Urinary bladder (tissue), 4 donors: ENCODE data around the gene BHLHE23. TPM values are rescaled to one million over a fixed set of nuclear protein-coding genes. Genes with fewer than 3 reads are reported as not detected.

Experiments
- DNase-seq: peaks from one replicate; pipeline ENCODE4 v3.0.0-alpha.2; 2015; ENCODE audit errors: extremely low spot score
- H3K27ac ChIP-seq: one replicate; pipeline ENCODE4 v1.5.1; 2013; ENCODE audit warnings: low read depth, mild to moderate bottlenecking, moderate library complexity
- H3K36me3 ChIP-seq: one replicate; pipeline ENCODE4 v1.6.1; 2013; ENCODE audit warnings: mild to moderate bottlenecking, moderate library complexity; ENCODE audit not compliant: insufficient read depth
- H3K4me1 ChIP-seq: one replicate; pipeline ENCODE4 v1.6.1; 2013; ENCODE audit warnings: mild to moderate bottlenecking, moderate library complexity; ENCODE audit not compliant: insufficient read depth
- H3K4me3 ChIP-seq: one replicate; pipeline ENCODE4 v1.5.1; 2013; ENCODE audit warnings: low read depth, low read length
- WGBS: extraction: QIAGEN DNeasy Blood & Tissue Kit; methylation state at CpG from one replicate; pipeline ENCODE4 v1.1.7; 2013; 5-methylcytosine and 5-hydroxymethylcytosine counted together
- polyA plus RNA-seq: library from polyadenylated mRNA; stranded (reverse); fragments of 200-250 nt; gene quantifications from one replicate; pipeline ENCODE4 v1.2.3, GENCODE V29; 2013
- total RNA-seq: library from RNA; depleted of rRNA; stranded (reverse); fragments of >200 nt; gene quantifications from one replicate; pipeline ENCODE4 v1.2.3, GENCODE V29; 2014
- donor health status: healthy with polysubstance abuse.
- donor health status: healthy.

BHLHE23 gene
- total and polyA plus RNA-seq, 2 donors: 0.26 TPM; not detected in 1

DNA sequence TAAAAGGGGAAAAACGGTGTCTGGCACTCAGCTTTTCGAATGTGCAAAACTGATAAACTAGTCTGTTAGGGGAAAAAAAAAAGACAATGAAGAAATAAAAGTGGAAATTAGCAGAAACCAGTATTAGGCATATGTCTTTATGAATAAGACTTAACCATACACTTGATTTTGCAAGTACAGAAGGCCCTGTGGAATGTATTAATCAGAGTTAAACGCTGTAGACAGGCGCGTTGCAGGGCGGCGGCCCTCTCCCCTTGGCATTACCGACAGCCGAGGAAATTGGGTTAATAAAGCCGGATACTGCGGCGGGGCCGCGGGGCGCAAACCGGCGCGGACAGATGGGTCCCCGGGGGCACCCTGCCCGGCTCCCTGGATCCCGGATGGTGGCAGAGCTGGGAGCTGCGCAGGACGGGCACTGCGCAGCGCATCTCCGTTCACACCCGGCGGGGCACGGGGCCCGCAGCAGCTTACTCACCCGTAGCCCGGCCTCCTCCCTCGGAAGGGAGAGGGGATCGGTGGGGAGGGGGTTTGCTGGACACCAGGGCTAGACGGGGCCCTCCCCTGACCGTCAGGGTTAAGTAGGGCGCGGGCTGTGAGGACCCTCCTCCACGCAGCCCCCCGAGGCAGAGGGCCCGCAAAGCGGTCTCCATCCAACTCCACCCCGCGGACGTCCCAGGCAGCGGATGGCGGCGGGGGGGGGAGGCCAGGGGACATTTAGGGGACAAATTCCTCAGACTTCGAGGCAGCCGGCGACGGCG lies 2.0 kb downstream of the BHLHE23 start:
- no peak for DNase-seq
- Histone ChIP-seq H3K36me3 (no peaks in the 10 kb centered on the region), H3K4me3 (no peak overlapping the region), H3K27ac (no peak overlapping the region), H3K4me1 (peaks cover 2% of the 10 kb centered on the region)
- 3% methylated on average over 53 of the region's 53 CpGs for whole genome bisulfite sequencing

DNA sequence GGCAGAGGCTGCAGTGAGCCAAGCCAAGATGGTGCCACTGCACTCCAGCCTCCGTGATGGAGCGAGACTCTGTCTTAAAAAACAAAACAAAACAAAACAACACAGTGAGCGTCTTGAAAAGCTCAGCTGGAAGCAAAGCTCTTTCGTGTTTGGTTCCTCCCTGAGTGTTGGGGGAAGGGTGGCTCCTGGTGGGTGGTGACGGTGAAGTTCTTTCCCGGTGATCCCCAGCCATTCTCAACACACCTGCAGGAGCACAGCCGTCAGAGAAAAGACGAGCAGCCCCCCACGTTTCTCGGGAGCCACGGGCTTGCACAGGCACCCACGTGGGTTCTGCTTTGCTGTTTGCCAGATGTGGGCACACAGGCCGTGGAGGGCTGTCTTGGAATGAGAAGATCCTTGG lies 3.2 kb downstream of the BHLHE23 start:
- H3K27ac ChIP-seq: no peak overlapping the region
- H3K4me3 ChIP-seq: no peak overlapping the region
- no peak for DNase-seq
- no peaks in the 10 kb centered on the region for H3K36me3 ChIP-seq
- H3K4me1 ChIP-seq: peaks cover 2% of the 10 kb centered on the region
- WGBS: 9% methylated on average over 13 of the region's 13 CpGs

DNA sequence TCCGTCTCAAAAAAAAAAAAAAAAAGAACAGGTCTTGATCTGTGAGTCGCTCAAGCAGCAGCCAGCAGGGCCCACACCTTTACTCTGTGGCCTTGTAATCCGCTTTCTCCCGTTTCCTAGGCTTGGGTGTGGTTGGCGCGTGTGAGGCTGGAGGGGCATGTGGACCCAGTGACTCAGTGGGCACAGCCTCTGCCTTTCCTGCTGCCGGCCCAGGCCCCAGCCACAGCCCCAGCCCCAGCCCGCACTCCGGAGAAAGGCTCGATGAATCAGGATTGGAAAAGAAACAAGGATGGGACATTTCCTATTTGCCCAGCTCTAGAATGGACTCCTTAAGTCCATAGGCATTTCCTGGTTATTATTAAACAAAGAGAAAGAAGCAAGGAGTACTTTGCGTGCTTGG lies 4.3 kb downstream of the BHLHE23 start:
- peaks cover 2% of the 10 kb centered on the region for H3K4me1 ChIP-seq
- no peak for DNase-seq
- H3K36me3 ChIP-seq: no peaks in the 10 kb centered on the region
- no peak overlapping the region for H3K4me3 ChIP-seq
- H3K27ac ChIP-seq: no peak overlapping the region
- 77% methylated on average over 11 of the region's 11 CpGs for WGBS

DNA sequence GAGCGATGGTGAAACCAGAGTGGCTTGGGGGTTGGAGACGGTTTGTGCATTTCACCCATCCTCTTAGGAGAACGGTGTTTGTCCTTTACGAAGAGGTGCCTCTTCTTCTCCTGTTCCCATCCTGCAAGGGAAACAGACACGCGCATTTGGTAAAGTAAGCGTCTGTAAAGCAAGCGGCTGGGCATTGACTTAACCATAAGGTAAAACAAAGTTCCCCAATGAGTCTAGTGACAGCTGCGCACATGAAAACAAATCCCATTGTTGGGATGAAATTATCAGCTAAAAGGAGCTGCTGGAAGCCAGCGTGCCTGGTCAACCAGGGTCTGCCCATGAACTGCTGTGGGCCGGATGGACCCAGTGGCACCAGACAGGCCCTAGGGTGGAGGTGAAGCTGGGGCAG lies 5.8 kb downstream of the BHLHE23 start:
- Histone ChIP-seq H3K4me3 (no peak overlapping the region), H3K27ac (no peak overlapping the region), H3K4me1 (no peaks in the 10 kb centered on the region), H3K36me3 (no peaks in the 10 kb centered on the region)
- DNase-seq: no peak
- 36% methylated on average over 11 of the region's 11 CpGs for WGBS

DNA sequence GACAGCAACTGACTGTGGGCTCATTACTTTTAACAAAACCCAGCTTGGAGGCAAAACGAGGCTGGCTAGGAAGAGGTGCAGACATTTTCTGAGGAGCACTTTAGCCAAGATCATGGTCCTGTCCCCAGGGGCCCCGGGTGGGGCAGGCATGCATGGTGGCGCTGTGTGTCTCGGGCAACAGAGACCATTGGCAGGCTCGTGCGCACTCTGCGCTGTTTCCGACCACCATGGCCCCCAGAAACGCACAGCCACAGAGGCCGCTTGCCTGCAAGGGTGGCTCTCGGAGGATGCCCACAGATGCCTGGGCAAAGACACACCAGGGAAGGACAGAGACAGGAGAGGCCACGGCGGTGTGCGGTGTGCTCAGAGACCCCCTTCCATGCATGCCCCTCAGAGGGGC lies 6.7 kb downstream of the BHLHE23 start:
- H3K27ac ChIP-seq: no peak overlapping the region
- no peaks in the 10 kb centered on the region for H3K36me3 ChIP-seq
- WGBS: 86% methylated on average over 14 of the region's 14 CpGs
- no peak for DNase-seq
- H3K4me1 ChIP-seq: no peaks in the 10 kb centered on the region
- no peak overlapping the region for H3K4me3 ChIP-seq

DNA sequence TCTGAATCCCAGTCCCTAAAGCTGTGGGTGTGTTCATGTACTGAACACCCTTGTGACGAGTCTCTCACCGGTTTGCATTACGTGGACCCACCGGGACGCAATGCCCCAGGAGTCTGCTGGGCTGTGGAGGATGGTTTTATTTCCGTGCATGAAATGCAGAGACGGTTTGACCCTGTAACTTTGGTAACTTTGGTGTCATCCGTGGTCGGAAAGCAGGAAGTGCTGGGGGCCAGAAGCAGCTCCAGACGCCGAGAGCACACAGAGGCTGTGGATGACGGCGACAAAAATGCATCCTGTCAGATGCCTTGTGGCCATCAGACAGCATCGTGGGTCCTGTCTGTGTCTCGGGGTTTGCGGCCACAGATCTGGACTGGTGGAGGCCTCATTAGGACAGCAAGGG lies 7.2 kb downstream of the BHLHE23 start:
- H3K36me3 ChIP-seq: no peaks in the 10 kb centered on the region
- H3K27ac ChIP-seq: no peak overlapping the region
- DNase-seq: no peak
- H3K4me1 ChIP-seq: no peaks in the 10 kb centered on the region
- WGBS: 64% methylated on average over 16 of the region's 16 CpGs
- no peak overlapping the region for H3K4me3 ChIP-seq

DNA sequence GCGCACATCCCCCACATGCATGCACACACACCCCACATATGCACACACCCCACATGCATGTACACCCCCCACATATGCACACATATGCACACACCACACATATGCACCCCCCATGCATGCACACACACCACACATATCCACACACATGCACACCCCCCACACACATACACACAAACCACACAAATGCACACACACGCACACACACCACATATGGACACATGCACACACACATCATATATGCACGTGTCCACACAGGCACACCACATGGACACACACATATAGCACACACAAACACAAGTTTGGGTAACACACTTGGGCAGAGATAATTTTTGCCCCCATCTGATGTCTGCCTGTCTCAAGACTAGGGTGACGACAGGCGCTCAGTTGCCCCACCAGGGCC lies 8.3 kb downstream of the BHLHE23 start:
- Histone ChIP-seq H3K27ac (no peak overlapping the region), H3K4me3 (no peak overlapping the region), H3K4me1 (no peaks in the 10 kb centered on the region), H3K36me3 (no peaks in the 10 kb centered on the region)
- WGBS: 72% methylated on average over 5 of the region's 5 CpGs
- DNase-seq: no peak

DNA sequence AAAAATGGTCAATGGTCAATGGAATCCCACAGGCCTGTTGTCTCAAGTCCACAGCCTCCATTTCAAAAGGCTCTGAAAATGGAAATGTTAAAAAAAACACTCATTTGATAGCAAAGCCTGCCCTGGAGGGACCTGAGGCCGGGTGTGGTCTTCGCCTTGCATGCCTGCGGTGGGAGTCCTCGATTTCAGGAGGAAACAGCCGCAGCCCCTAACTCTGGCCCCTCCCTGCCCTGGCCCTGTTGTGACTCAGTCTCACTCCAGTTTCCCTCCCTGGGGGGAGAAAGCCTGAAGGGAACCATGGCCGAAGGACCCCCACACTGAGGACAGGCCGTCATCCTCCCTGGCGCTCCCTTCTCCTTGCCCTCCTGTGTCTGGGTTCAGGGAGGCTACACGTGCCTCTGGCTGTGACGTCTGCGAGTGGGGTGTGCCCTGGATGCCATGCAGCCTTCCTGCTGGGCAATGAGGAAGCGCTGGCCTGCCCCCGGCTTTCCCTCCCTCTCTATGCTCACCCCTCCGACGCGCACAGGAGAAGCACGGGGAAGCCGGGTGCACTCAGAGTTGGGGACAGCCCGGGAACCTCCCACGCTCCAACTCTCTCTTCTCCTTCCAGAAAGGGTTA lies 9.2 kb downstream of the BHLHE23 start:
- Histone ChIP-seq H3K4me3 (no peak overlapping the region), H3K4me1 (no peaks in the 10 kb centered on the region), H3K27ac (no peak overlapping the region), H3K36me3 (no peaks in the 10 kb centered on the region)
- 23% methylated on average over 20 of the region's 20 CpGs for WGBS
- DNase-seq: no peak

DNA sequence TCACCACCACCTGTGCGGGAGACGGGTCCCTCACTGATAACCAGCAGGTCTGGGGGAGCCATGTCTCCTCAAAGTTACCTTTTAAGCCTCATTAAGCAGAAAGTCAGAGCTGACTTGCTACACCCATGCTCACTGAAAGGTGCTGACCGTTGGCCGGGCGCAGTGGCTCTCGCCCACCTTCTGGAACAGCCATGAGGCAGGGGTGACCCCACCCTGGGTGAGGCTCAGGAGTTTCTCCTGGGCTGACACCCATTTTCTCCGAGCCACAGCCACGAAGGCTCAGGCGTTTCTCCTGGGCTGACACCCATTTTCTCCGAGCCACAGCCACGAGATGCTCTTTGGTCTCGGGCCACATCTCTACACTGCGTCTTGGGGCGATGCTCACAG lies 10.2 kb downstream of the BHLHE23 start:
- Histone ChIP-seq H3K4me3 (no peak overlapping the region), H3K27ac (no peak overlapping the region), H3K36me3 (no peaks in the 10 kb centered on the region), H3K4me1 (no peaks in the 10 kb centered on the region)
- 86% methylated on average over 14 of the region's 14 CpGs for WGBS
- DNase-seq: no peak

DNA sequence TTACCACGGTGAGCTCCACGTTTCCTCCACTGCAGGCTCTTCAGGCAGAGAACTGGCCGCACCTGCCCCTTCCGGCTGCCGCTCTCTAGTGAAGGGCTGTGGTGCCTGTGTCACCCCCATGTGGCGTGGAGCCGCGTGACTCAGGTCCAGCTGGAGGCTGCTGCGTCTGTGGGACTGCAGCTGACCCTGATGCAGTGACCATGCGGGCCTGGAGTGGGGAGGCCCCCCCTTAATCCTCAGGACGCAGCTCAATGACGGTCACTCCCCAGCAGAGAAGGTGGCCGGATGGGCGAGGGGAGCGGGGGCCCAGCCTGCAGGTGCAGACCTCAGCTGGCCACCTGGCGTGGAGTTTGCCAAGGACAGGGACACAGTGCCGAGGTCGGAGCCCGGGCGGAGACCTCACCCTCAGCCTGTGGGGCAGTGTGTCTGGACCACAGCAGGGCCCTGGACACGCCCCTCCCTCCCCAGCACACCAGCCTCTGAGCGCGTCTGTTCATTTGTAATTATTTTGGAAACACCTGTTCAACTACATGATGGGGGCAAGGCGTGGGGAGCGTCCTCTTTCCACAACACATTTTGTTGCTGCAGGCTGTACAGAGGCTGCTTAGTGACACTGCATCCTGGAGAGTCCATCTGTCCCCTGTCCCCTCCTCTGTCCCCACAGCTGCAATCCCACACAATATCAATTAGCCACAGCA lies 10.7 kb downstream of the BHLHE23 start:
- Histone ChIP-seq H3K4me1 (no peaks in the 10 kb centered on the region), H3K27ac (no peak overlapping the region), H3K36me3 (no peaks in the 10 kb centered on the region), H3K4me3 (no peak overlapping the region)
- DNase-seq: no peak
- WGBS: 77% methylated on average over 25 of the region's 25 CpGs

DNA sequence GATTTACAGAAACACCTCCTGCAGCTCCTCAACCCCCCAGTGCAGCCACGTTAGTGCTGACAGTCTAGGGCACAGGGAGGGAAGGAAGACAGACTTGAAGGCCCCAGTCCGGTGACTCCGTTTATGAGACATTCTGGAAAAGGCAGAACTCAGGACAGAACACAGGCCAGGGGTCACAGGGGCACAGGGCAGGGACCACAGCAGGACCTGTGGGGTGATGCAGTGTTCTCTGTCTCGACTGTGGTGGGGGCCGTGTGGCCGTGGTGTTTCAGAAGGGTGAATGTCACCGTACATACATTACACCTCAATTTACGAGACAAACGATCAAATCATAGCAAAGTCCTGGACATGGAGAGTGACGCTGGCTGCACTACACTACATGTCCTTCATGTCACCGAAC lies 11.3 kb downstream of the BHLHE23 start:
- Histone ChIP-seq H3K27ac (no peak overlapping the region), H3K4me1 (no peaks in the 10 kb centered on the region), H3K36me3 (no peaks in the 10 kb centered on the region), H3K4me3 (no peak overlapping the region)
- no peak for DNase-seq
- WGBS: 53% methylated on average over 11 of the region's 11 CpGs

DNA sequence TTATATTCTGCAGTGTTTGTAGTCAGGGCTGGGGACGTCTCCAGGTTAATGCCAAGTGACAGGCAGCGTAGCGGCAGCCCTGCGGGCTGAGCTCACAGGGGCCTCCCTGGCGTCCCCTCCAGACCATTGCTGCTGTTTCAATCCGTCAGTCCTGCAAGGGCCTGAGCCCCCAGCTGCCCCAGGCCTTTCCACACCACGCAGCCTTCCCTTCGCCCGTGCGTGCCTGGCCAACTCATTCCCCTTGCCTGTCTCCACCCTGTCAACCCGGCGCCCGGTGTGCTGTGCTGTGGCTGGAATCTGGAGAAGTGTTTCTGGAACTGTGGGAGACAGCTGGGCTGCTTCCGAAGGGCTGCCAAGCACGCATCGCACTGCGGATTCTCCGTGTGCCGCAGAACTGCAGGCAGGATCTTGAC lies 11.9 kb downstream of the BHLHE23 start:
- no peak for DNase-seq
- 39% methylated on average over 19 of the region's 19 CpGs for WGBS
- Histone ChIP-seq H3K36me3 (no peaks in the 10 kb centered on the region), H3K4me3 (no peak overlapping the region), H3K27ac (no peak overlapping the region), H3K4me1 (no peaks in the 10 kb centered on the region)

DNA sequence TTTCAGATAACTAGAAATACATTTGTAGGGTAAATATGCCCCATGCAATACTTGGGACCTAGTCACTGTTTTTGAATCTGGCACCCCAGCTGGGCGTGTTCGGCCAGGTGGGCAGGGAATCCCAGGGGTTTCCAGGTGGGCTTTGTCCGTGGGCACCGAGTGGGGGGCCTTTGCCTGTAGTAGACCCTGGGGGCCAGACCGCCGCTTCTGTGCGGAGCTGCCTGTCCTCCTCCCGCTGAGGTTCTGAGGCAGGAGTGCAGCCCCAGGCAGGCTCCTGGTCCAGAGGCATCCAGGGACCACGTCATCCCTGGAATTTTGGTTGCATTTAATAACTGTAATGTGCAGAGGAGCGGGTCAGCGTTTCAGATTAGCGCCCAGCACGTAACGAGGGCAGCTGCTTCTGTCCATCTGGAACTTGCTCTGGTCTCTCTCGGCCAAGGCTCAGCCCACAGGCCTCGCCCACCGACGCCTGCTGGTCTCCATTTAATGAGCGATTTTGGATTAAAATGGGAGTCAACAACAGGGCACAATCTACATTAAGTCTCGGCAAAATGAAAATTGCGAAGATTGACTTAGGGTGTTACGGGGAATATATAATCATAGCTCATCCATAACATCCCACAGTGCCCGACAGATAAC lies 12.8 kb downstream of the BHLHE23 start:
- H3K36me3 ChIP-seq: no peaks in the 10 kb centered on the region
- 87% methylated on average over 23 of the region's 23 CpGs for WGBS
- DNase-seq: no peak
- H3K27ac ChIP-seq: no peak overlapping the region
- no peak overlapping the region for H3K4me3 ChIP-seq
- no peaks in the 10 kb centered on the region for H3K4me1 ChIP-seq

DNA sequence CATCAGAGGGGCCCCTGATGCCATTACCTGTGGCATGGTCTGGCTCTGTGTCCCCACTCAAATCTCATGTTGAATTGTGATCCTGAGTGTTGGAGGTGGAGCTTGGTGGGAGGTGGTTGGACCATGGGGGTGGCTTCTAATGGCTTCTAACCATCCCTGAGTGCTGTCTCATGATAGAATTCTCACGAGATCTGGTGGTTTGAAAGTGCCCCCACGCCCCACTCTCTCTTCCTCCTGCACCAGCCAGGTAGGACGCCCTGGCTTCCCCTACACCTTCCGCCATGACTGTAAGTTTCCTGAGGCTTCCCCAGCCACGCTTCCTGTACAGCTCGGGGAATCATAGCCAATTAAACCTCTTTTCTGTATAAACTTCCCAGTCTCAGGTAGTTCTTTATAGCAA lies 14.9 kb downstream of the BHLHE23 start:
- no peak for DNase-seq
- H3K4me1 ChIP-seq: no peaks in the 10 kb centered on the region
- no peak overlapping the region for H3K4me3 ChIP-seq
- WGBS: 79% methylated on average over 6 of the region's 6 CpGs
- no peak overlapping the region for H3K27ac ChIP-seq
- H3K36me3 ChIP-seq: no peaks in the 10 kb centered on the region
